Measurements from ENCODE around the gene DRC1. TPM values are rescaled to one million over a fixed set of nuclear protein-coding genes. Genes with fewer than 3 reads are reported as not detected.
A peak's percentile ranks its signal among the peaks of the same experiment; 100 is the strongest.

DRC1 gene
- total RNA-seq, 4 donors from 2014 or later = not detected

- DNase-seq = no peak
- H3K27ac ChIP-seq = no peak overlapping the region
Measured at GRCh38 chr2:26480566-26481423, 79.1 kb downstream of the DRC1 start.

GRCh38 chr2:26481706-26482105 is 80.0 kb downstream of the DRC1 start:
- Histone ChIP-seq H3K27ac (peak overlapping the region in 1 of 4 donors; percentile 16), H3K27me3 (no peaks in the 10 kb centered on the region), H3K9me3 (no peaks in the 10 kb centered on the region), H3K4me3 (no peak overlapping the region), H3K36me3 (no peaks in the 10 kb centered on the region), H3K4me1 (no peaks in the 10 kb centered on the region)
- TF ChIP-seq CTCF (IDR thresholded peaks at IDR 0.05) = no peak
- no peak for TF ChIP-seq POLR2A (IDR thresholded peaks at IDR 0.05)
- no peak for DNase-seq

More at GRCh38 chr2:26480566-26481423, 79.1 kb downstream of the DRC1 start:
- Histone ChIP-seq H3K4me1 (no peaks in the 10 kb centered on the region), H3K4me3 (no peak overlapping the region), H3K36me3 (no peaks in the 10 kb centered on the region), H3K9me3 (no peaks in the 10 kb centered on the region), H3K27me3 (no peaks in the 10 kb centered on the region)
- TF ChIP-seq CTCF (IDR thresholded peaks at IDR 0.05) (no peak), POLR2A (IDR thresholded peaks at IDR 0.05) (no peak)

DNA sequence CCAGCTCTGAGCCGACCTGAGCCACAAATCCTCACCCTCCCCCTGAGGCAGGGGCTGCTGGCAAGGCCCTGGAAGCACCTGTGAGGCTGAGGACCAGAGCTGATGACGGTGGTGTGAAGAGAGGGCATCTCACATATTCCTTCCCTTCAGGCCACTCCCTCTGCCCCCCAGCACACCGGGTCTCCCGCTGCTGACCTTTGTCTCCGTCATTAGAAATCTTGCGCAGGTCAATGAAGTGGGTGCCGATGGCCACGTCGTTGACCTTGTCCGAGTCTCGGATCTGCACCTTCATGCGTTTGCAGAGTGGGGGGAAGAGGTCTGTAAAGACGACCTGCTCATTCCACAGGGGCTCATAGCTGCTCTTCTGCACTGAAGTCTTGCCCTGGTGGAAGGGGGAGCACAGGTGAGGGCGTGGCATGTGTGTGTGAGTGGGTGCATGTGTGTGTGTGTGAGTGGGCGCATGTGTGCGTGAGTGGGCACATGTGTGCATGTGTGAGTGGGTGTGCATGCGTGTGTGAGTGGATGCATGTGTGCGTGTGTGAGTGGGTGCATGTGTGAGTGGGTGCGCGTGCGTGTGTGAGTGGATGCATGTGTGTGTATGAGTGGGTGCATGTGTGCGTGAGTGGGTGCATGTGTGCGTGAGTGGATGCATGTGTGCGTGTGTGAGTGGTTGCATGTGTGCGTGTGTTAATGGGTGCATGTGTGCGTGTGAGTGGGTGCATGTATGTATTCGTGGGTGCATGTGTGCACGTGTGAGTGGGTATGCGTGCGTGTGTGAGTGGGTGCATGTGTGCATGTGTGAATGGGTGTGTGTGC is 80.7 kb downstream of the DRC1 start:
- no peak overlapping the region for H3K27ac ChIP-seq
- no peaks in the 10 kb centered on the region for H3K27me3 ChIP-seq
- TF ChIP-seq POLR2A (IDR thresholded peaks at IDR 0.05) = no peak
- no peak overlapping the region for H3K4me3 ChIP-seq
- H3K36me3 ChIP-seq = no peaks in the 10 kb centered on the region
- no peak for DNase-seq
- H3K9me3 ChIP-seq = no peaks in the 10 kb centered on the region
- H3K4me1 ChIP-seq = no peaks in the 10 kb centered on the region

DNA sequence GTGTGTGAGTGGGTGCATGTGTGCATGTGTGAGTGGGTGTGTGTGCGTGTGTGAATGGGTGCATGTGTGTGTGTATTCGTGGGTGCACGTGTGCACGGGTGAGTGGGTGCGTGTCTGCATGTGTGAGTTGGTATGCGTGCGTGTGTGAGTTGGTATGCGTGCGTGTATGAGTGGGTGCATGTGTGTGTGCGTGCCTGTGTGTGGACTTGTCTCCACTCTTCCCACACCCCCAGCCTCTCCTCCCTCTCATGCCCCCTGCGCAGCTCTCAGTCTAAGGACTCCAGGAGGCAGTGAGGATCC is 81.3 kb downstream of the DRC1 start:
- TF ChIP-seq POLR2A (IDR thresholded peaks at IDR 0.05) = no peak
- no peak for TF ChIP-seq CTCF (IDR thresholded peaks at IDR 0.05)
- DNase-seq = no peak
- no peaks in the 10 kb centered on the region for H3K4me1 ChIP-seq

DNA sequence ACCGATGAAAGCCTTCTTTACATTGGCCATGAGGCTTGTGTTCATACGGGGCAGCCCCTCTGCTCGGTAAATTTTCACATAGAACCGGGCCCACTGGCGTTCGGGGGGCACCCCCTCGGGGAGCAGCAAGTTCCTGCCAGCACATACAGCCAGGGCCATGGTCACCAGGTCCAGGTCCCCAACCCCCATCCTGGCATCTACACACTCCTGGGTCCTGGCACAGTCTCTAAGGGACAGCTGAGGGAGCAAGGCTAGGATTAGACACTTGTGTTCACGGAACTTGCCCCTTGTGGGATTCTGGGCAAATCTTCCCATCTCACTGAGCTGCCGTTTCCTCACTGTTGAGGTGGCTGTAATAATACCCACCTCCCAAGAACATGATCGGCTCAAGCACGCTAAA is 81.8 kb downstream of the DRC1 start:
- Histone ChIP-seq H3K27ac (no peak overlapping the region), H3K27me3 (no peaks in the 10 kb centered on the region), H3K4me3 (no peak overlapping the region), H3K36me3 (no peaks in the 10 kb centered on the region), H3K9me3 (no peaks in the 10 kb centered on the region), H3K4me1 (no peaks in the 10 kb centered on the region)
- no peak for TF ChIP-seq CTCF (IDR thresholded peaks at IDR 0.05)
- no peak for TF ChIP-seq POLR2A (IDR thresholded peaks at IDR 0.05)
- DNase-seq = no peak

More for the DNA sequence above, 81.3 kb downstream of the DRC1 start:
- no peak overlapping the region for H3K27ac ChIP-seq
- H3K4me3 ChIP-seq = no peak overlapping the region
- H3K9me3 ChIP-seq = no peaks in the 10 kb centered on the region
- H3K36me3 ChIP-seq = no peaks in the 10 kb centered on the region
- H3K27me3 ChIP-seq = no peaks in the 10 kb centered on the region

GRCh38 chr2:26483957-26484565 is 82.3 kb downstream of the DRC1 start:
- no peak for TF ChIP-seq POLR2A (IDR thresholded peaks at IDR 0.05)
- no peak for TF ChIP-seq CTCF (IDR thresholded peaks at IDR 0.05)
- Histone ChIP-seq H3K27me3 (no peaks in the 10 kb centered on the region), H3K4me1 (no peaks in the 10 kb centered on the region), H3K27ac (no peak overlapping the region), H3K9me3 (no peaks in the 10 kb centered on the region), H3K4me3 (no peak overlapping the region), H3K36me3 (no peaks in the 10 kb centered on the region)
- no peak for DNase-seq
